Mucosa of rectum (tissue), 2 donors: ENCODE data around the gene DMD.
"Not testable (repeated sequence)": the region's sequence is repeated elsewhere in the genome, so short reads cannot be mapped to it uniquely, and the experiment has no call there.

Experiments
- H3K27ac ChIP-seq, 2 donors: one replicate each; pipeline ENCODE4 v1.7.0; 2013; ENCODE audit warnings: inconsistent platforms in 2 of 2, low read depth in 2 of 2, low read length in 2 of 2
- H3K27me3 ChIP-seq, 2 donors: one replicate each; pipeline ENCODE4 v1.7.0; 2013; ENCODE audit warnings: low read length in 2 of 2; ENCODE audit not compliant: control insufficient read depth in 2 of 2, insufficient read depth in 2 of 2
- H3K36me3 ChIP-seq, 2 donors: one replicate each; pipeline ENCODE4 v1.7.0; 2013; ENCODE audit warnings: low read length in 2 of 2; ENCODE audit not compliant: control insufficient read depth in 2 of 2, insufficient read depth in 2 of 2
- H3K4me1 ChIP-seq, 2 donors: one replicate each; pipeline ENCODE4 v1.7.0; 2013; ENCODE audit warnings: low read length in 2 of 2, mild to moderate bottlenecking in 1 of 2; ENCODE audit not compliant: control insufficient read depth in 2 of 2, insufficient read depth in 2 of 2
- H3K4me3 ChIP-seq, 2 donors: one replicate each; pipeline ENCODE4 v1.7.0; 2013; ENCODE audit warnings: low read length in 2 of 2
- H3K9ac ChIP-seq, 2 donors: one replicate each; pipeline ENCODE4 v1.7.0; 2013; ENCODE audit warnings: low read length in 2 of 2, low read depth in 1 of 2, mild to moderate bottlenecking in 1 of 2
- H3K9me3 ChIP-seq, 2 donors: one replicate each; pipeline ENCODE4 v1.7.0; 2013; ENCODE audit warnings: low read length in 2 of 2; ENCODE audit not compliant: control insufficient read depth in 2 of 2
- donor health status: healthy.
- donor health status: Normal muscosa, but diverticular disease.

Gene DMD

DNA sequence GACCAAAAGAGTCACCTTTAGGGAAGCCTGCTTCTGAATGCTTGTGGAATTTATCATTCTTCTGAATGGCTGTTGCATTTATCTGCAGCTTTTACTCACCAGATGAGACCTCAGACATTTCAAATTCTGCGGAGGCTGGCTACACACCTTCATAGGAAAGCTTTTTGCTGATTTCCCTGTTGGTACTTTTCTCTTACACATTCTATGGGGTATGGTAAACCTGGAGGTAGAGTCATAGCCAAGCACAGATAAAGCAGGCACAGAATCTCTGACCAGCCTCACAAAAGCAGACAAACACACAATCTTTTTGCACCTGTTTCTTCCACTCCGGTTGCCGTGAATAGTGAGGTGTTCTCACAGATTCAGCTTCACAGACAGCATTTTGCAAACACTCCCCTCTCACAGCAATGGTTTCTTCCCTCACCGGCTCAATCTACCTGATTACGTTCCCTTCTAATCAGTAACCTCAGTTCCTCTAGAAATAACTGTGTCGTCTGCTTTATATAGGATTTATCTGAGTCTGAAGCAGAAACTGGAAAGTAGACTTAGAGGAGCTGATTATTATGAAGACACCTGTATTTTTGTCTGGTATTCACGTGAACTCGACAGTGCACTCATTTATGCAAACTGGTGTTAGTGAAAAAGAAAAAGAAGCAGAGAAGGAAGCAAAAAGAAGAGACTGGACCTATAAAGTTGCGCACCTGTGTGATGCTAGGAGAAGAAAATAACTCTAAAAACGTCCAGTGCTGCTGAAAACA is 83.1 kb downstream of the DMD start:
- Histone ChIP-seq H3K27me3 (no peaks in the 10 kb centered on the region), H3K4me1 (no peaks in the 10 kb centered on the region), H3K9ac (no peak overlapping the region), H3K9me3 (no peaks in the 10 kb centered on the region), H3K36me3 (no peaks in the 10 kb centered on the region), H3K27ac (no peak overlapping the region), H3K4me3 (no peak overlapping the region)

DNA sequence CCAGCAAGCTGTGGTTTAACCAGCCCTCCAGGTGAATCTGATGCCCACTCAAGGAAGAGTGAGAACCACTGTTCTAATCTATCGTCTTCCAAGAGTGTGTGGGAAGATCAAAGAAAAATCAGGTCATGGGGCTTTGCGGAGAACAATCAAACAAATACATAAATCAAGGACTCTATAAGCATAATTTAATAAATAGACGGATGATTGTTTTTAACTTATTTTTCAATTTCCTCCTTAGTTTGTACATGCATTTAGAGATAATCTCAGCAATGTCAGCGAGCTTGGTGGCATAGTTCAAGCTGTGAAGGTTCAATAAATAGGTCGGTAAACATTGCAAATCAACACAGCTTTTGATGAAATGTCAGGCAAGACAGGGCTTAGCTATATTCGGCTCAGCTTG is 84.9 kb downstream of the DMD start:
- no peak overlapping the region for H3K9ac ChIP-seq
- no peak overlapping the region for H3K4me3 ChIP-seq
- H3K4me1 ChIP-seq = no peaks in the 10 kb centered on the region
- H3K27ac ChIP-seq = no peak overlapping the region
- no peaks in the 10 kb centered on the region for H3K9me3 ChIP-seq
- no peaks in the 10 kb centered on the region for H3K27me3 ChIP-seq
- H3K36me3 ChIP-seq = no peaks in the 10 kb centered on the region

DNA sequence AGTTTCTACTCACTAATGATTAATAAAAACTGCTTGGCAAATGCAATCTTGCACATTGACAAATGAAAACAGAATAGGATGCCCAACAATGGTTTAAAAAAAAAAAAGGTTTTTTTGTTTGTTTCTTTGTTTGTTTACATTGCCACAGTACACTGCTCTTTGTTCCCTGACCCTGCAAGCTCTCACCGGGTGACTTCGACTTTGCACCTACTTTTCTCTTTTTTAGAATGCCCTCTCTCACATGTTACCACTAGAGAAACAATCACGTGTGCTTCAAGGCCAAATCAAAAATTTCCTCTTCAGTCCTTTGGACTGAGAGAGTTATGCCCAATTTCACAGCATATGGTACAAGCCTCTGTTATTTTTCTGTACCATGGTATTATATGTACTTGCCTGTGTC is 101.5 kb downstream of the DMD start:
- H3K9me3 ChIP-seq = no peaks in the 10 kb centered on the region
- H3K4me3 ChIP-seq = no peak overlapping the region
- no peaks in the 10 kb centered on the region for H3K4me1 ChIP-seq
- H3K36me3 ChIP-seq = no peaks in the 10 kb centered on the region
- H3K27ac ChIP-seq = no peak overlapping the region
- no peaks in the 10 kb centered on the region for H3K27me3 ChIP-seq
- no peak overlapping the region for H3K9ac ChIP-seq

GRCh38 chrX:33106737-33107136 is 104.6 kb downstream of the DMD start:
- Histone ChIP-seq H3K27ac (no peak overlapping the region), H3K36me3 (no peaks in the 10 kb centered on the region), H3K9me3 (no peaks in the 10 kb centered on the region), H3K4me3 (no peak overlapping the region), H3K9ac (no peak overlapping the region), H3K27me3 (no peaks in the 10 kb centered on the region), H3K4me1 (no peaks in the 10 kb centered on the region)

DNA sequence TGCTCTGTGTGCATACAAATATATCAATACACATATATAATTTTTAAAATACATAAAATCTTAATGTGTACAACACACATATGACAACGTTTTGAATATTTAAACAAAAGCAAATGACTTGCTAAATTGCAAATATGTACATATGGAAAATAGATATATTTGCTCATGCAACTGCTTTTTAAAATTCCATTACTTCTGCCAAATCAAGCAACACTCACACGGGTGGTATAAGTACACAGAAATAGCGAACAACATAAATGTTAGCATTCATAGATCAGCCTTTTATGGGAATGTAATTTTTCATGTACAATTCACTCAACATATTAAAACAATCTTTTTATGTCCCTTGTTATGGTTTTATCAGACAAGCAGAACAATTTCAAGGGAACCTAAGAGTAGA is 116.3 kb downstream of the DMD start:
- Histone ChIP-seq H3K4me1 (no peaks in the 10 kb centered on the region), H3K4me3 (no peak overlapping the region), H3K27me3 (no peaks in the 10 kb centered on the region), H3K36me3 (no peaks in the 10 kb centered on the region), H3K9ac (no peak overlapping the region), H3K27ac (no peak overlapping the region), H3K9me3 (no peaks in the 10 kb centered on the region)

DNA sequence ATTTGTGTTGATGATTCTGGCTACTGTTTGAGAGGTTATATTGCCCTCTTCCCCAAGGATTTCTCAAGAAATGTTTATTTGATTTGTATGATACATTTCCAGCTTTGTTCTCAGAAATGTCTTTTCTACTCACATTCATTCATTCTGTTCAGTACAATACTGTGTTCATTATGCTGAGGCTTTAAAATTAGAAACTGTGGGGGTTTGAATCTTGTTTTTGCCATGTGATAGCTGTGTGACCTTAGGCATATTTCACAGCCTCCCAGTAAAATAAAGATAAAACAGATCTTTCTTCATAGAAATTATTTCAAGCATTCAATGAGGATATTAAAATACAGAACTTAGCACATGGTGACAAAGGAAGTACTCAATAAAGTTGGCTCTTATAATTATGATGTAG is 123.9 kb downstream of the DMD start:
- no peak overlapping the region for H3K4me3 ChIP-seq
- H3K4me1 ChIP-seq = no peaks in the 10 kb centered on the region
- H3K27me3 ChIP-seq = no peaks in the 10 kb centered on the region
- no peaks in the 10 kb centered on the region for H3K9me3 ChIP-seq
- no peaks in the 10 kb centered on the region for H3K36me3 ChIP-seq
- no peak overlapping the region for H3K9ac ChIP-seq
- H3K27ac ChIP-seq = no peak overlapping the region

- Histone ChIP-seq H3K36me3 (no peaks in the 10 kb centered on the region), H3K27ac (no peak overlapping the region), H3K4me3 (no peak overlapping the region), H3K27me3 (no peaks in the 10 kb centered on the region), H3K9ac (no peak overlapping the region), H3K9me3 (no peaks in the 10 kb centered on the region), H3K4me1 (no peaks in the 10 kb centered on the region)
These were observed 124.5 kb downstream of the DMD start for GRCh38 chrX:33086886-33087285.

GRCh38 chrX:33082371-33082770 is 129.0 kb downstream of the DMD start:
- H3K9me3 ChIP-seq = no peaks in the 10 kb centered on the region
- H3K4me1 ChIP-seq = no peaks in the 10 kb centered on the region
- H3K36me3 ChIP-seq = no peaks in the 10 kb centered on the region
- no peaks in the 10 kb centered on the region for H3K27me3 ChIP-seq
- H3K4me3 ChIP-seq = no peak overlapping the region
- no peak overlapping the region for H3K9ac ChIP-seq
- H3K27ac ChIP-seq = no peak overlapping the region

DNA sequence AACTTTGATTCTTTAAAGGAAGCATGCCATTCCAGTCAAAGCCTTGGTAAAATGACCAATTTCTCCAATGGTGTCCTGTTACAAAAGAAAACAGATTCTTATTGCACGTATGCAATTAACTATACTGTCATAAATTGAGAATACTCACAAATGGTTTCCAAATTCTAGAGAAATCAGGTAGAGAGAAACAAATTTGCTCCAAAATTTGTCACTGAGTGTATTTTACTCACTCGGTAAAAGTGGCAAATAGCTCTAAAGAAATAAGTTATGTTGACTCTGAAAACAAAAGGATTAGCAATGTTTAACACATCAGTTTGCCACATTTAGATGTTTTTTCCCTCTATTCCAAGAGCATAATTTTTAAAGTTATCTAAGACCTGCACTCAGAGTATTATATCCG is 133.1 kb downstream of the DMD start:
- no peaks in the 10 kb centered on the region for H3K27me3 ChIP-seq
- H3K4me1 ChIP-seq = no peaks in the 10 kb centered on the region
- no peaks in the 10 kb centered on the region for H3K9me3 ChIP-seq
- H3K36me3 ChIP-seq = no peaks in the 10 kb centered on the region
- no peak overlapping the region for H3K27ac ChIP-seq
- H3K9ac ChIP-seq = no peak overlapping the region
- no peak overlapping the region for H3K4me3 ChIP-seq

DNA sequence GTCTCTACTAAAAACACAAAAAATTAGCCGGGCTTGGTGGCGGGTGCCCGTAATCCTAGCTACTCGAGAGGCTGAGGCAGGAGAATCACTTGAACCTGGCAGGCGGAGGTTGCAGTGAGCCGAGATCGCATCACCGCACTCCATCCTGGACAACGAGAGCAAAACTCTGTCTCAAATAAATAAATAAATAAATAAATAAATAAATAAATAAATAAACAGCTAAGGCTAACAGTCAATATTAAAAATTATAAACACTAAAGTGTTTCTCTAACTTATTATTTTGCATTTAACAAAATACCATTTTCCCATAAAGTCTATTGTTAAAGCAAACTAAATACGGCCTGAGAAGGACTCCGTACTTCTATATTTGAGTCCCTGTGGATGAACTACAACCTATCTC is 137.7 kb downstream of the DMD start:
- H3K9me3 ChIP-seq, H3K36me3 ChIP-seq, H3K27ac ChIP-seq, H3K9ac ChIP-seq, H3K27me3 ChIP-seq, H3K4me1 ChIP-seq, H3K4me3 ChIP-seq: not testable (repeated sequence)

DNA sequence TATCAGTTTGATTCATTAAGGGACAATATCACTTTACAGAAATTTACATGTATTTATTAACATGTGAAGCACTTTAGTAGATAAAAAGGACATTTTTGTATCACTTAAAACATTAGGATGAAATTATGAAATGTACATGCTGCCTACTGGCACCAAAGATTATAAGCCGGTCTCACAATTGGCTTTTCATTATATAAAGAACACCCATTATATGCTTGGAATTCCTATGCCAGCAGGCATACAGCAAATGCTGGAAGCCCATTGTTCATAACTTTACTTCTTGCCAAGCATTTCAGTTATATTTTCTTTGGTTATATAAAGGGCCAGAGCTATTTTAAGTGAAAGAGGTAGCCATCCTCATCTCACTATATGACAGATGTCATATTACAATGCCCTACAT is 145.9 kb downstream of the DMD start:
- Histone ChIP-seq H3K9ac (no peak overlapping the region), H3K9me3 (no peaks in the 10 kb centered on the region), H3K4me1 (no peaks in the 10 kb centered on the region), H3K27me3 (no peaks in the 10 kb centered on the region), H3K27ac (no peak overlapping the region), H3K4me3 (no peak overlapping the region), H3K36me3 (no peaks in the 10 kb centered on the region)
